CD4-positive, alpha-beta T cell treated with Interferon gamma for 1 hour (primary cell): Measurements from ENCODE around the gene ZNF282.

ENCODE experiments used
- DNase-seq: peaks from one replicate; pipeline ENCODE4 v3.0.0-alpha.2; 2020

ZNF282 gene

DNA sequence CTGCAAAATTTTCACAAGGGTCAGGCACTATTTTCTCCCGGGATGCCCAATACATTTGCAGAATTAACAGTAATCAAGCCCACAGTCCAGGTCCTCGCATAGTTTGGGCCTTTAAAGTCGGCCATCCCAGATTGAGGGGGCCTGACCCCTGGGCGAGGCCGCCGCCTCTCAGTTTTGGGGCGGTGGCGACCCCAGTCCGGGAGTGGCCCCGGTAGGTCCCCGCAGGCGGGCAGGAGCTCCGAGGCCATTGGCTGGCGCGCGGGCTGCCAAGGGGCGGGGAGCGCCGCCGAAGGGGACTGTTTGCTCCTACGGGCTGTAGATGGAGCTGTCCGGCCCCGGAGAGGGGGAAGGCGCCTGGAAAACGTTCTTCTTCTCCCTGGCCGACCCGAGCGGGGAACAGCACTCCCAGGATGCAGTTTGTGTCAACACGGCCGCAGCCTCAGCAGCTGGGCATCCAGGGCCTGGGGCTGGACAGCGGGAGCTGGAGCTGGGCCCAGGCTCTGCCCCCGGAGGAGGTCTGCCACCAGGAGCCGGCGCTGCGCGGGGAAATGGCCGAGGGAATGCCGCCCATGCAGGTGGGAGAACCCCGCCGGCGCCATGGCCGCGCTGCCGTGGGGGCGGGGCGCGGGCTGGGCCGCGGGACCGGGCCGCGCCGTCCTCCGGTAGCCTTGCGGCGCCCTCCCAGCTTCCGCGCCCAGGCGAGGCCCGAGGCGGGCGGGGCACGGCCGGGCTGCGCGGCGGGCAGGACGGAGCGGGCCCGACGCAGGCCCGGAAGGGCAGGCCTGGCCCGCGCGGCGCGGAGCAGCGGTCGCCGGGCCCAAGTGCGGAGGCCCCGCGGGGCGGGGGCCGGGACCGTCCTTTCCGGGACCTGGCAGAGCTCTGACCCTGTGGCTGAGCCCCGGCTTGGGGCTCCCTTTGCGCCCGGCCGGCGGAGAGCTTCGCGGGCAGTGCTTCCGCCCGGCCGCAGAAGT lies at the start of gene ZNF282:
Gene ZNF282 (plus strand): TSS at position 367 of the 971 bp plus-strand sequence. CDS start 44 bp downstream, at position 411.
- DNase-seq, result peak; percentile 66

DNA sequence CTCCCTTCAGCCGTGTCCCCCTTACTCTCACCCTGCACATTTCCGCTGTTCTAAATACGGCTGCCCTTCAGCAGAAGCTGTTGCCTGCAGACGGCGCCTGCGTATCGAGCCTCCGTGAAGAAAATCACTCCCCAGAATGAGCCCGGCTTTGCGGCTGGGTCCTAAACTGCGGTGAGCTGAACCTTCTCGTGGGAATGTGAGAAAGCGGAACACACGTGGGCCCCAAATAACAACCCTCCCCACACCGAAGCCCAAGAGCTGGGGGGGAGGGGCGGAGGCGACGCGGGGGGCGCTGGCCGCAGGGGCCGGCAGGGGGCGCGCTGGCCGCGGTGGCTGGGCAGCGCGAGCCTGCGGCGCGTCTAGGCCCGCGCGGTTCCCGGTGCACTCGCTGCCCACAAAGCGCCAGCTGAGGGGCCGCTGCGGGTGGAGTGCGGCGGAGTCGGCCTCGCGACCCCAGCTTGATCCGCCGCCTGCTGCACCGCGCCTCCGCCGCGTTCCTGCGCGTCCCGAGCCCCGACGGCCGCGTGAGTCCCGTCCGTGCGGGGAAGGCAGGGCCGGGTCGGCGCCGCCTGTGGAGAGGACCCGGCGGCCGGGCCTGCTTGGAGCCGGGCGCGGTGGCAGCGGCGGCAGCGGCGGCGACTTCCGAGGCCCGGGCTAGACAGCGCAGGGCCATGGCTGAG lies 48.1 kb upstream of the ZNF282 start, which contains the start of gene ZNF398:
Gene ZNF398 (plus strand): TSS at position 382 of the 680 bp plus-strand sequence. CDS start 290 bp downstream, at position 672.
- DNase-seq, result peak; percentile 86

DNA sequence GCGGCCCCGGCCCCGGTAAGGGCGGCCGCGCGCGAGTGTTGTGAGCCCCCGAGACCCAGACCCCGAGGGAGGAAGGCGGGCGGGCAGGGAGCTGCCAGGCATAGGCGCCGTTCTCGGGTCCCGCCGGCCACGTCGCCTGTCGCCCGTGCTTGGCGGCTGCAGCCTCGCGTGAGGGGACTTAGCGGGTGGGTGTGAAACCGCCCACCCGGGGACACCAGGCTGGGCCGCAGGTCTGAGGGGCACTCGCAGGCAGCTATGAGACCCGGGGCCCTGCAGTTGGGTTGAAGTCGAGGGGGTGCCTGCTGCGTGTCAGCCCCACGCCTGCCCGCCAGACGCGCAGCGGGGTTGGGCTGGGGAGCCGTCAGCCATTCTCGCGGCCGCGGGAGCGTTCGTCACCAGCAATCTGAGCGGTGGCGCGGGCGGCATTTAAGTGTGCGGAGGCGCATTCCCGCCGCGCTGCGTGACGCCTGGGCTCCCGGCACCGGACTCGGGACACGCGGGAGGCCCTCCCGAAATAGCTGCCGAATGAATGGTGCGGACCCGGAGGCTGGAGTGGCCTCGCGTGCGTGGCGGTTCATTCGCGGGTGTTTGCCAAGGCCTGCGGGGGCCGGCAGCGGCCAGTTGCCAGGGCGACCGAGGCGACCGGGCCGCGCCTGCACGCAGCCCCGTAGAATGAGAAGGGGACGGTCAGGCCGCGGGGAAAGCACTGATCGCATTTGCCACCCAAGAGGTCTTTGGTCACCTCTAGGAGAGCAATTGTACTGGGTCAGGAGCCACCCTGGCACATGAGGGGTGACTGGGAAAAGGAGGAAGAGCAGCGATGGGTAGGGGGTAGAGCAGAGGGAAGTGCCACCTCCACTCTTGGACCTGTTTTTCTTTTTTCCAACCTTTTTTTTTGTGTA lies 47.3 kb upstream of the ZNF282 start:
- DNase-seq, result peak; percentile 59

DNA sequence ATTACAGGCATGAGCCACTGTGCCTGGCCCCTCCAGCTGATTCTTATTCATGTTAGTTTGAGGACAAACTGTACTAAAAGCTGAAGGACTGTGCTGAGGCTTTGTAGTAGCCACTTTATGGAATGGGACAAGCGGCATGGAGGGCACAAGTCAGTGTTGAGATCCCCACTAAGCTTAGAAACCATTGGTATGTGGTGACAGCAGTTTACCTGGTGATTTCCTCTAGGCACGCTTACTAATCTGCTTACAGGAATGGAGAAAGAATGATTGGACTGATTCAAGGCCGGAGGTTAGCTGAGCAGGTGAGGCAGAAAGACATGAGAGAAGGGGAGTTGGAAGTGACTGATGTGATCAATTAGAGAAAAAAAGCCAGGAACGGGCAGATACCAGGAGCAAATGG lies 44.4 kb upstream of the ZNF282 start:
- no peak for DNase-seq

DNA sequence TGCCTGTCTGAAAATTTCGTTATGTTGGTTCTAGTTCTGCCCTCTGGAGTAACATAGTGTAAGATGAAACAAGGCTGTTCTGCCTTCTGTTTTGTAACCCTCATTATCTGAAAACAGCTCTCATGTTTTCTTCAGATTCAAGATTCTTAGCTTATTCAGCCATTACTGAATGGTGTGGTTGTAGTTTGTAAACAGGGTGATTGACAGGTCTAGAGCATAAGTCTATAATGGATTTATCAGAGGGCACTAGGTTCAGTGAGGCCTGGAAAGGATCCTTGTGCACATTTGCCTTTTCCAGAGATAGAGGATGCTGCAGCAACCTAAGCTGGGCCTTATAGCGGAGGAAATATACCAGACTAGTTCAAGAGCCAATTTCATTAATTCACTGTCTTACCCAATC lies 42.0 kb upstream of the ZNF282 start:
- no peak for DNase-seq

DNA sequence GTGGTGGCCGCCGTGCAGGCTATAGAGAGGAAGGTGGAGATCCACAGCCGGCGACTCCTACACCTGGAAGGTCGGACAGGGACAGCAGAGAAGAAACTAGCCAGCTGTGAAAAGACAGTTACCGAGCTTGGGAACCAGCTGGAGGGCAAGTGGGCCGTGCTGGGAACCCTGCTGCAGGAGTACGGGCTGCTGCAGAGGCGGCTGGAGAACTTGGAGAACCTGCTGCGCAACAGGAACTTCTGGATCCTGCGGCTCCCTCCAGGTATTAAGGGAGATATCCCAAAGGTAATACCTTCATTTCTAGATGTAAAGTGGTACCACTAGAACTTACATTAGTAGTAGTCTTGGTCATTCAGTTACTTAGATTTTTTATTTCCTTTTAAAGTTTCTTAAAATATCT lies 41.3 kb upstream of the ZNF282 start:
- no peak for DNase-seq

DNA sequence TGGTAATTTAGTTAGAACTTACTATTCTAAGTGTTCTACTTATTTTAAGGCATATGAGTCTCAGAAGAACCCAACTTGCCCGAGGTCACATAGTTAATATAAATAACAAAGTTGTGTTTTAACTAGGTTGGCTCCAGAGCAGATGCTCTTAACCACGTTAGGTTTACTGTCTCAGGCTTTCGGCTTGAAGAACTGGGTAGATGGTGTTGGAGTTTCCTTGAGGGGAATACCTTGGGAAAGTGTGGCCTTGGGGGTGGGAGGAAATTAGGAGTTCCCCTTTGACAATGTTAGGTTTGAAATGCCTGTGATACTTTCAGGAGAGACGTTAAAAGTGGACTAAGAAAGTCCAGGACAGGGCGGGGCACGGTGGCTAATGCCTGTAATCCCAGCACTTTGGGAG lies 38.4 kb upstream of the ZNF282 start:
- no peak for DNase-seq

DNA sequence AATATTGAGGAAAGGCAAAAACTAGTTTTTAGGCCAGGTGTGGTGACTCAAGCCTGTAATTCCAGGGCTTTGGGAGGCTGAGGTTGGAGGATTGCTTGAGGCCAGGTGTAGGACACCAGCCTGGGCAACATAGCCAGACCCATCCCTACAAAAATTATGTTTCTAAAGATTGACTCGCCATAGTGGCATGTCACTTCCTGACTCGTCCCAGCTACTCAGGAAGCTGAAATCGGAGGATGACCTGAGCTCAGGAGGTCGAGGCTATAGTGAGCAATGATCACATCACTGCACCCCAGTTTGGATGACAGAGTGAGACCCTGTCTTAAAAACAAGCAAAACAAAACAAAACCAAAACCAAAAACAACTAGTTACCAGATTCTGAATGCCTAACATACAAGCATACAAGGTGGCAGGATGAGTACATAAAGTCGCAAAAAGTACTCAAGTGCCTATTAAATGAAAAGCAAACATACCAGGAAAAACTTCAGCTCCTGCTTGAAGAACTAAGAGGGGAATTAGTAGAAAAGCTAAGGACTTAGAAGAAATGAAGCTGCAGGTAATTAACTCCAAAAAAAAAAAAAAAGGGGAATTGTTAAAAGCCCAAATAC lies 34.0 kb upstream of the ZNF282 start:
- DNase-seq, result no peak

DNA sequence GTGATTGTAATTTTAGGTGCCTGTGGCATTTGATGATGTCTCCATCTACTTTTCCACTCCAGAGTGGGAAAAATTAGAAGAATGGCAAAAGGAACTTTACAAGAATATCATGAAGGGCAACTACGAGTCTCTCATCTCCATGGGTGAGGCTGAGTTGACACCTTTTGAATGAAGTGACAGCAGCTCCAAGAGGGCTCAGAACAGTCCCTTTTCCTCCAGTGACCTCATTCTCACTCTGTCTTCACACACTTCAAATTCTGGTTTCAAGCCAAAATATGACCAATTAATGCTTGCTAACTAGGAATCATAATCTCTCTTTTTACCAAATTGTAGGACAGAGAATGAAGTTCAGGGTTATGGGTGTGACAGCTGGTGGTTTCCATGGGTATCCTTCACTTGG lies 29.2 kb upstream of the ZNF282 start:
- DNase-seq, result no peak

DNA sequence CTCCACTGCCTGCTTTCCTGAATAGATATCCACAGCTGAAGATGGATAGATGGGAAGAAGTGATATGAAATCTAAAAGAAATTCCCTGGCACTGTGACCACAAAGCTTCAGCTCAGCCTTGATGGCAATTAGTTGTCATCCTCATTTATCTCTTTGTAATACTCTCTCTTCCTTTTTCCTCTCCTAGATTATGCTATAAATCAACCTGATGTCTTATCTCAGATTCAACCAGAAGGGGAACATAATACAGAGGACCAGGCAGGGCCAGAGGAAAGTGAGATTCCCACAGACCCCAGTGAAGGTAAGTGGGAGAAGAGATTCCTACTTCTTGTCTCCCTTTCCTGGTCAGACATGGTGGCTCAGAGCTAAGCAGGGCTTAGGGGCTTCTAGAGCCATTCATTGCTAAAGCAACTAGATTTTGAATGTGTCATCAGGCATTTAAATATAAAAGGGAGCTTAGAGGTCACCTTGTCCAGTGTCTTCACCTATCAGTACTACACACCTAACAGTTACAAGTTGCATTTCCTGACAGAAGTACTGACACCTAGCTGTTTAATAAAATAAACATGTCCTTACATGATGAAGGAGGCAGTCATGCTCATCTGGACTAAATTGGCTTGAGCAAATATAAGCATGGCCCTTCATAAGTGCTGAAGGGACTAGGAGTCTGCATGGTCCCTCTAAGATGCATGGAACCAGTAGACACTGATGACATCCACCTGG lies 28.6 kb upstream of the ZNF282 start:
- DNase-seq, result no peak

DNA sequence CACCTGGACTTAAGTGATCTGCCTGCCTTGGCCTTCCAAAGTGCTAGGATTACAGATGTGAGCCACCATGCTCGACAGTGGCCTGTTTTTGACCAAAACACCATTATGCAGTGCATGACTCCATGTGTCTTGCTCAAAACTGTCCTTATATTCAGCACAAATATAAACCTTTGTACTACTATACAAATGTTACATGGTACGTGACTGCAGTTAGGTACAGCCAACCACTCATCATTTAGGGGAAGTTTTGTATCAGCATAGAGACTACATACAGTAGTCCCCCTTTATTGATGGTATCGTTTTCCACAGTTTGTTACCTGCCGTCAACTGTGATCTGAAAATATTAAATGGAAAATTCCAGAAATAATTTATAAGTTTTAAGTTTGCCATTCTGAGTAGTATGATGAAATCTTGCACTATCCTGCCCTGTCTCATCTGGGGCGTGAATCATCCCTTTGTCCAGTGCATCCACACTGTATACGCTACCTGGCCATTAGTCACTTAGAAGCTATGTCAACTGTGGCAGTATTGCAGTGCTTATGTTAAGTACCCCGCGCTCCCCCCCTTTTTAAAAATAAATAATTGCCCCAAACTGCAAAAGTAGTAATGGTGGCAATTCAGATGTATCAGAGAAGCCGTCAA lies 23.3 kb upstream of the ZNF282 start:
- no peak for DNase-seq

DNA sequence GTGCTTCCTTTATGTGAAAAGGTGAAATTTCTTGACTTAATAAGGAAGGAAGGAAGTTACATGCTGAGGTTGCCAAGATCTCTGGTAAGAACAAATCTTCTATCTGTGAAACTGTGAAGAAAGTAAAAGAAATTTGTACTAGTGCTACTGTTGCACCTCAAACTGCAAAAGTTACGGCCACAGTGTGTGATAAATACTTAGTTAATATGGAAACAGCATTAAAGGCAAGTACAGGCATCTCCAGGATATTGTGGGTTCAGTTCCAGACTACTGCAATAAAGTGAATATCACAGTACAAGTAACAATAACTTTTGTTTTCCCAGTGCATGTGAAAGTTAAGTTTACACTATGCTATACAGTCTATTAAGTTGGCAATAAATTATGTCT lies 22.8 kb upstream of the ZNF282 start:
- no peak for DNase-seq

DNA sequence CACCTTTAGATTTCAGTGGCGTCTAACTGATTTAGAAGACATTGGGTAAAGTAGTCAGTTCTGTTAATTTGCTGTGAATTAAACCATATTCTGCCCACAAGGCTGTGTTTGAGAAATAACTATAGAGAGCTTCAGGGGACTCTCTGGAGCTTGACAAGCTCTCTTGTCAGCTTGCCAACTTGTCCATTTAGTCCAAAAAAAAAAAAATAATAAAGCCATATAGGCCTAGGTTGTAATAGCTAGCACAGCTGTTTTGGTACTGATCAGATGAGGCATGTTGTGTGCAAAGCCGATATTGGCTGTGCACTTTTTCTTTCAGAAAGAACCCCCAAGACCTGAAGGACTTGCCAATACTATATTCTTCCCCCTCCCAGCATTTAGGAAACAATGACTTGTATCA lies 20.2 kb upstream of the ZNF282 start:
- no peak for DNase-seq

DNA sequence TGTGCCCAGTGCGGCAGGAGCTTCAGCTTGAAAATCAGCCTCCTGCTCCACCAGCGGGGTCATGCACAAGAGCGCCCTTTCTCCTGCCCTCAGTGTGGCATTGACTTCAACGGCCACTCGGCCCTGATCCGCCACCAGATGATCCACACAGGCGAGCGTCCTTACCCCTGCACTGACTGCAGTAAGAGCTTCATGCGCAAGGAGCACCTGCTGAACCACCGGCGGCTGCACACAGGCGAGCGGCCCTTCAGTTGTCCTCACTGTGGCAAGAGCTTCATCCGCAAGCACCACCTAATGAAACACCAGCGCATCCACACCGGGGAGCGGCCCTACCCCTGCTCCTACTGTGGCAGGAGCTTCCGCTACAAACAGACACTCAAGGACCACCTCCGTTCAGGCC lies 16.1 kb upstream of the ZNF282 start:
- no peak for DNase-seq

DNA sequence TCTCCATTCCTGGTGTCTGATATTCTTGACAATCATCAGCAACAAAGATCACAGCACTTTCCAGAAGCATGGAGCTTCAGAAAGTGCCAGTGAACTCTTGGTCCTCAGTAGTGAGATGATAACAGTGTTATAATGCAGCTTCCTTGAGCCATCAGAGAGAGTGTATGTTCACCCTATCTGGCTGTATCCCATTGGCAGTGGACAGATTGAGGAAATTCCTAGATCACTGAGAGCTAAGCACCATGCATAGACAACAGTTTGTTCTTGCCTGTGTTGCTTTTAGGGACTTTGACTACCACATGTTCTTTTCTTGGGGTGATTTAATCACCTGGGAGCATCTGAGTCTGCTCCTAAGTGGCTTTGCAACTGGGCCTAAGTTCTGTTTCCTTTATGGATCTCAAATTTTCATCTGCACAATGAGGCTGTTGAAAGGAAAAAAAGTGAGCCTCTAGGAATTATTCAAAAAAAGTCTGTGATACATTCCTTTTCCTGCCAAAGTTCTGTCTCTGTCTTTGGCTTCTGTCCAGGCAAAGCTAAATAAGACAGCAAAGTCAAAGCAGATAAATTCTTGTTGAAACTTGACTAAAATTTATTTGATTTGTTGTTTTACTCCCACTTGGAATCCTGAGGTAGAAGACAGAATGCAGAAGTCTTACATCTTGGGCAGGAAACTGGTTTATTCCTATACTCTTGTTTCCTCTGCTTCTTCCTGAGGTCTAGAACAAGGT lies 14.5 kb upstream of the ZNF282 start:
- no peak for DNase-seq

DNA sequence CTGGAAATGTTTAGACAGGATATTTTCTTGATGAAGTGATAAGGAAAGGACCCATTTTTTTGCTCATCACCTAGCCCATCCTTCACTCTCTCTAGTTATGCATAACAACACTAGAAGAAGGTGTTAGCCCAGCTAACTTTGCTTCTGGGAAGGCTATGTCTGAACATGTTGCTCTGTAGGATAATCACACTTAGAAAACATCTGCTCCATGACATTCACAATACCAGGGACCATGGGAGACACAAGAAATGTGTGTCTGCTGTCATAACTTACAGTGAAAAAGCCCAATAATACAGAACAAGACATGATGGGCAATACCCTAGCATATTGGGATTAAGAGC lies 13.9 kb upstream of the ZNF282 start:
- DNase-seq, result no peak

DNA sequence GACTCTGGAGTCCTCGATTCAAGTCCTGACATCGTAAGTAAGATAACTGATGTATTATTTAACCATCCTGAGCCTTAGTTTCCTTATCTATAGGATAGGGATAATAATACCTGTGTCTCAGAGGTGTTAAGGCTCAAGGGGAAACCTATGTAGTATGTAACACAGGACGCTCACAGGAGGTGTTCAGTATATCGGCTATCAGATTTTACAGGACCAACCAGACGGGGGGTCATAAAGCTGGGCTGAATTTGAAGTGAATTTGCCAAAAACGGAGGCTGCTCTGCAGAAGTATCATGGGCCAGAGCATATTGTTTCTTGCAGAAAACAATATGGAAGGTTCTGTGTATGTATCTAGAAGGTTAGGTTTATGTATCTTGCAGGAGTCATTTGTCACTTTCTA lies 11.1 kb upstream of the ZNF282 start:
- DNase-seq, result no peak

DNA sequence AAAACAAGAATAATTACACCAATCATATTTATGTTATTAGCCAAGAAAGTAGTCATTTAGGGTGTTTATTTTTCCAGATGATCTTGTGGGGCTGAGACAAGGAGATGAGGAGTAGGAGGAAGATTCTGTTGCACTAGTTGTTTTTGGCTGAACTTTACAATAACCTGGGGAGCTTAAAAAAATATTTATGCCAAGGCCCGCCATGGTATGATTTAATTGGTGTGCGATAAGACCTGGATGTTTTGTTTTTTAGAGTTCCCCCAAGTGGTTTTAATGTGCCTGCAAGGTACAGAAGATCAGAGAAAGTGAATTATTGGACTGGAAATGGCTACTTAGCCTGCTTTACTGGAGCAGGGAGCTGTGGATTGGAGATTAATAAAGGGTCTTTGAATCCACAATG lies 7.1 kb upstream of the ZNF282 start:
- no peak for DNase-seq

DNA sequence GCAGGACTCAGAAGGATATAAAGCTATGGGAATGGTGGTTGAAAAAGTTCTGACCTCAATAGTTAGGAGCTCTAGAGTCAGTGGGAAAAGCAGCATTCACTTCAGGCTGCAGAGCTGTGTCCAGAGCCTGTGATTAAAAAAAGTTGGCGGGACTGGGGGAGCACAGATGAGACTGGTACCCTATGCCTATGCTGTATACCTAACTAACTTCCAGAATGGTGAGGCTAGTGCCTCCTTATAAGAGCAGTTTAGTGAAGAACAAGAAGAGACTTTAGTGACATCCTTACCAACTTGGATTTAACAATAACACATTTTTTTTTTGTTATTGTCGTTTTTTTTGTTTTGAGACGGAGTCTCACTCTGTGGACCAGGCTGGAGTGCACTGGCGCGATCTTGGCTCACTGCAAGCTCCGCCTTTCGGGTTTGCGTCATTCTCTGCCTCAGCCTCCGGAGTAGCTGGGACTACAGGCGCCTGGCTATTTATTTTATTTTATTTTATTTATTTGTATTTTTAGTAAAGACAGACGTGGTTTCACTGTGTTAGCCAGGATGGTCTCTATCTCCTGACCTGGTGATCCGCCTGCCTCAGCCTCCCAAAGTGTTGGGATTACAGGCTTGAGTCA lies 6.6 kb upstream of the ZNF282 start:
- no peak for DNase-seq

DNA sequence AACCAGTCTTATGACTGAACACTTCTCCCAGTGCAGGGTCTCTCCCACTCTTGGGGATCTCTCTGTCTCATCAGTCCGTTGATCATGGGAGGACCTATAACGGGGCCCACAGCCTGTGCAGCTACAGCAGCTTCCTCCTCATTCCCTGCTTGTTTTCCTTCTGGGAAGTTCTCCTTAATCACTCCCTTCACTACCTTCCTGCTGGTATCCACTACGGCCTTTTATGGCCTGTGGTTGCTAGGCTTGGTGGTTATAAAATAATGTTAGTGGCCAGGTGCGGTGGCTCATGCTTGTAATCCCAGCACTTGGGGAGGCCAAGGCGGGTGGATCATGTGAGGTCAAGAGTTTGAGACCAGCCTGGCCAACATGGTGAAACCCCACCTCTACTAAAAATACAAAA lies 3.5 kb upstream of the ZNF282 start:
- DNase-seq, result no peak
